ENCODE results near the gene IMMP2L.

DNA sequence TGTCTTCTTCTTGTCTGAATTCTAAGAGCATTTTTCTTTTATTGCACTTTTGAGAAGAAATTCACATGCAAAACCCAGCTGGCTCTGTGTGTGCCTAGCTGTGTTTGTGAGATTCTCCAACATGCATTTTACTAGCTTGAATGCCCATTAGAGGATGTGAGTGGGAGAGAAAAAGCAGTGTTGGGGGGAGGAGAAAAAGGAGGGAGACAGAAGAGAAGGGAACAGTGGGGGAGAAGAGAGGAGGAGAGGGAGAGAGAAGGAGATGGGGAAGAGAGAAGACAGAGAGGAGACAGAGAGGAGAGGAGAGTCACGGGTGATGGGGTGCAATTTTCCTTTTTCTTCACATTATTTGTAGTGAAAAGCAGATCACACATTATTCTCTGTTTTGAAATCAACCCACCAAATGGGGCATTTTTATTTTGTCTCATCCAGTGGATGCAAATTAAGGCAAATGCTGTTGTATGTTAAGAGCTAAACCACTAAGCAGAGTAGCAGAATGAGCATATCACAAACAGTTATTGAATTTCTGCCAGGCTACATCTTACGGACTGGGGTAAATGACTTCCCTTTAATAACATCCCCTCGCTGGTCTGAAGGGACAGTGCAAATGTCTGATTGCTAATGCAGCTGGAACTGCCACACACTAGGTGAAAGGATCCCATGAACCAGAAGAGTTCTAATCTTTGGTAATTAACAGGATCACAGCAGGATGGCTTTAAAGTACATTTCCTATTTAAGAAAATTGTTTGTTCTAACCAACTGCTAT is 470.5 kb downstream of the IMMP2L start:
- TF ChIP-seq CHD4 (IDR thresholded peaks at IDR 0.05; ENCODE audit: borderline replicate concordance, low read length) (no peak), ZBTB34 (CRISPR knock-in tag; IDR thresholded peaks at IDR 0.05) (no peak), EP300 (IDR thresholded peaks at IDR 0.05; ENCODE audit: low read depth in 2 of 2, low read length in 2 of 2) (no peak), EP300 (CRISPR knock-in tag; IDR thresholded peaks at IDR 0.05; ENCODE audit: borderline replicate concordance) (no peak), EZH2 (conservative IDR thresholded peaks at IDR 0.05; ENCODE audit: low read depth, low read length) (no peak), ATM (IDR thresholded peaks at IDR 0.05; ENCODE audit: borderline replicate concordance) (no peak)

Measured in HepG2 (cell line).